GM06990 (cell line): ENCODE results near the gene RAB6B.

ENCODE experiments used
- DNase-seq: peaks from one replicate; pipeline ENCODE4 v3.0.0-alpha.2; 2011; ENCODE audit not compliant: insufficient read length; ENCODE audit errors: extremely low read depth
- H3K27me3 ChIP-seq: replicated peaks from 2 replicates; pipeline ENCODE4 v1.6.0; 2011; ENCODE audit warnings: low read length; ENCODE audit not compliant: control insufficient read depth, insufficient read depth
- H3K36me3 ChIP-seq: 2 replicates; pipeline ENCODE4 v1.5.1; 2011; ENCODE audit warnings: low read length; ENCODE audit not compliant: control insufficient read depth, insufficient read depth
- H3K4me3 ChIP-seq: replicated peaks from 2 replicates; pipeline ENCODE4 v1.5.1; 2011; ENCODE audit warnings: low read depth, mild to moderate bottlenecking, control low read depth, low read length
- CTCF ChIP-seq: IDR thresholded peaks from 2 replicates; pipeline ENCODE4 v1.5.1; 2011; ENCODE audit warnings: low read length, control low read depth, mild to moderate bottlenecking, inconsistent platforms; ENCODE audit not compliant: insufficient read depth, poor library complexity, severe bottlenecking

Gene RAB6B

DNA sequence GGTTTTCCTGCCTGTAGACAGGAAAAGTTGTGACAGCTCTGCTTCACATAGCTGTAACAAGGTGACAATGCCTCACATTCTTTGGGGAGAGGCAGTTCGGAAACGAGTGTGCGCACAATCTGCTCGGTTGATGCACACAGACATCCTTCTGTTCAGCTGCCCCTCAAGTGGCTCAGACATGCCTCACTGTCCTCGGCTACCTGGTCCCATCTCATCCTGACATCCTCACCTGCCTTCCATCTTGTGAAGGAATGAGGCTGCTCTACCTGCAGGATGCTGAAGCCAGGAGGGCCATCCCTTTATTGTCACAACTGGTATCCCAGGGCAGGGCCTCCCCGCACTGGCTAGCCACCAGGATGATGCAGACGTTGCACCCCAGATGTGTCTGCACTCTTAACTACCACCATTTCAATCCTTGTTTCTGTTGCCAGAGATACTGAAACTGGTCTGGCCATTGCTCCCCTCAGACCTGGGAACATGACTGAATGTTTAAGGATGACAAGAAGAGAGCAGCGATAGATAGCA lies 70.7 kb downstream of the RAB6B start:
- Histone ChIP-seq H3K36me3 (peaks cover 31% of the 10 kb centered on the region), H3K27me3 (no peaks in the 10 kb centered on the region), H3K4me3 (no peak overlapping the region)
- TF ChIP-seq CTCF = no peak
- DNase-seq = no peak

GRCh38 chr3:133821767-133822638 lies 73.7 kb downstream of the RAB6B start:
- DNase-seq = no peak

GRCh38 chr3:133820889-133821675 lies 74.6 kb downstream of the RAB6B start:
- H3K36me3 ChIP-seq = peaks cover 43% of the 10 kb centered on the region
- TF ChIP-seq CTCF = no peak
- no peaks in the 10 kb centered on the region for H3K27me3 ChIP-seq
- H3K4me3 ChIP-seq = no peak overlapping the region
- no peak for DNase-seq

More at GRCh38 chr3:133821767-133822638, 73.7 kb downstream of the RAB6B start:
- Histone ChIP-seq H3K36me3 (peaks cover 43% of the 10 kb centered on the region), H3K4me3 (no peak overlapping the region), H3K27me3 (no peaks in the 10 kb centered on the region)
- no peak for TF ChIP-seq CTCF

DNA sequence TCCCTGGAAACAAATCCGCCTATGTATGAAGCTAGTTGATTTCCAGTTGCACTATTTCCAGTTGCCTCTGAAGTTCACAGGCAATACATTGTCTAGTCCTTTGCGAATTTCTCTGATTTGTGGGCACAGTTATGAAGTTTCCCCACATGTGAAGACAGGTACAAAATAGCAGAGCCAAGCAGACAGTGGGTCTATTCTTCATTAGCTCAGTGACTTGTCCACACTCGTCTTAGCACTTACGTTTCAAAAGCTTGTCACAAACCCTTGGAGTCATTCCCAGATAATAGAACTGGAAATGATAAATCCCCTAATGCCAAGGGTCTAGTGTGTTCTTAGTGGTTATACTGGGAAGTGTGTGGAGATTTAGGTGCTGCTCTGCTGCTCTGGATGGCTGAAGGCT lies 75.6 kb downstream of the RAB6B start:
- TF ChIP-seq CTCF = no peak
- H3K36me3 ChIP-seq = peaks cover 43% of the 10 kb centered on the region
- DNase-seq = no peak
- H3K4me3 ChIP-seq = no peak overlapping the region
- H3K27me3 ChIP-seq = no peaks in the 10 kb centered on the region

GRCh38 chr3:133815386-133815785 lies 80.3 kb downstream of the RAB6B start:
- Histone ChIP-seq H3K4me3 (no peak overlapping the region), H3K36me3 (peaks cover 26% of the 10 kb centered on the region), H3K27me3 (no peaks in the 10 kb centered on the region)
- DNase-seq = no peak
- TF ChIP-seq CTCF = no peak
